Posterior vena cava (tissue), 2 donors: ENCODE results near the gene ADCY10. TPM values are rescaled to one million over a fixed set of nuclear protein-coding genes. Genes with fewer than 3 reads are reported as not detected.

ENCODE experiments used
- DNase-seq: peaks from one replicate; pipeline ENCODE4 v3.0.0-alpha.2; 2020; ENCODE audit warnings: low spot score
- intact Hi-C, 2 donors: fragments of 100-400 bp; cut with DNase I; formaldehyde crosslinking; loops; one replicate each; pipeline versions ENCODE4 v1.14.1 to v1.14.2; 2022 to 2023
- total RNA-seq, 2 donors: library from RNA; stranded (reverse); fragmentation: NEBNext Ultra II Directional; extraction: Animal tissue kit (Norgen Biotek cat#: 25700); gene quantifications; one replicate each; pipeline ENCODE4 v1.2.1, GENCODE V29; 2021
- donor health status: DM: yes; HTN: yes; CAD: no.
- donor health status: DM: yes; HTN: yes; CAD: no.

The ADCY10 gene
- total RNA-seq, 2 donors from 2014 or later = 0.28 to 0.38 TPM

DNA sequence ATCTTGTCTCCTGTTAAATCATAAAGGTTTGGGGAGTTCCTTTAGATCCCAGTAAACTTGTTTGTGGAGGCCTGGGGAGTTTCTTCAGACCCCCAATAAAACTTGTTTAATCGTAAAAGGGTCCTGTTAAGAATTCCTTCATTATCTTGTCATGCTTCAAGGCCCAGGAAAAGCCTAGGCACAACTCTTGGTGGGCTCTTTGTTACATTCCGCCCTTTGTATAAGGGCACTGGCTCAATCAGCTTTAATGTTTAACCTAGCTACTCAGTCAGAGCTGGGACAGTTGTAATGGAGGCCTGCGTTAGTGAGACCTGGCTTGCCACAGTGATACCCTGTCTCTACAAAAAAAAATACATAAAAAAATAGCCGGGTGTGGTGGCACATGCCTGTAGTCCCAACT lies 115.0 kb downstream of the ADCY10 start:
- no peak for DNase-seq
- intact Hi-C loops = loop anchor here (5.0 kb wide), 1 partner anchor 77 kb away; the partner anchor contains the start of gene MPZL1 (in 2 of the 2)

DNA sequence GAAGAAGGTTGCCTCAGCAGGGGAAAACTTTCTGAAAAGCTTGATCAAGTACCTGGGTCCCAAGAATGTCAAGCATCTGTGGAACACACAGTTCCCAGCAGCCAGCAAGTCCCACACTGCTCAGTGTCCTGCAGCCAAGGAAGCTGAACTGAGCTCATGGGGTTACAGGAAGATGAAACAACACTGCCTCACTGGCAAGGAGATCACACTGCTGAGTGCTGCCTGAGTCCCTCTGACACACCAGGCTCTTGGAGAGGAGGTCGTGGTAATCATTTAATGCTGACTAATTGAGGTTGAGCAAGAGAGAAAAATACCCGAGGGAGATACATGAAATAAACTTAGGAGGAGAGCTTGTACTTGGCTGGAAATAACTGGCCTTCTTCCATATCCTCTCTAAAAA lies 116.9 kb downstream of the ADCY10 start:
- intact Hi-C loops = loop anchor here (5.0 kb wide), 1 partner anchor 75 kb away; the partner anchor contains the start of gene MPZL1 (in 2 of the 2)
- DNase-seq = peak; percentile 90

DNA sequence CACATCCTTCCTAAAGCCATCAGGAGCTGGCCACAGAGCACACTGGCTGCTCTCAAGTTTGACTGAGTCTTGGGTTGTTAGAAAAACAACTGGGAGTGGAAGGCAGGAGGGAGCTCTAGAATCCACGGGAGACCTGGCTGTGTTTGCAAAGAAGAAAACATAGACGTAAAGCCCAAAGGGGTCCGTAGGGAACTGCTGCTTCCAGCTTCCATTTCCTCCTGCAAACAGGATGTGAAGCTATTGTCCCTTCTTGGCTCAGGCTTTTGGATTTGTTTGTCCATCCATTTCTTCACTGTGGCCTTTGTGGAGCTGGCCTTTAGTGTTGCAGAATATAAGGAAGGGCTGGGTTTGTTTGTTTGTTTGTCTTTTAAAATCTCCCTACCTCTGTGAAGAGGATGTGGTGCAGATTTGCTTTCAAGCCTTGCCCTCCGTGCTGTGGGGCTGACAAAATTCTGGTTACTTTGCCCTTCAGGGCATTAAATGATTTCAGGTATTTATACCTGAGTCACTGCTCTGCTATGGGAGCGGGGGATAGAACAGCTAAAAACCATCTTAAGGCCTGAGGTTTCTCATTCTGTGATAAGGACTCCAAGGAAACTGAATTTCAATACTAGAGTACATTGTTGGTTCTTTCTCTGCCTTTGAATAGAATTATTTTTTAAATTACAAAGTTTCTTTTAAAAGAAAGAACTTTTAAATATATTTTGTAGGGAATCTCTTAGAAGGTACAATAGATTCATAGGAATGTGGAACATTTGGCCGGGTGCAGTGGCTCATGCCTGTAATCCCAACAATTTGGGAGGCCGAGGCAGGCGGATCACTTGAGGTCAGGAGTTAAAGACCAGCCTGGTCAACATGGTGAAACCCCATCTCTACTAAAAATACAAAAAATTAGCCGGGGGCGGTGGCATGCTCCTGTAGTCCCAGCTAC lies 117.9 kb downstream of the ADCY10 start:
- DNase-seq = no peak
- intact Hi-C loops = loop anchor here (5.0 kb wide), 1 partner anchor 74 kb away; the partner anchor contains the start of gene MPZL1 (in 2 of the 2)

DNA sequence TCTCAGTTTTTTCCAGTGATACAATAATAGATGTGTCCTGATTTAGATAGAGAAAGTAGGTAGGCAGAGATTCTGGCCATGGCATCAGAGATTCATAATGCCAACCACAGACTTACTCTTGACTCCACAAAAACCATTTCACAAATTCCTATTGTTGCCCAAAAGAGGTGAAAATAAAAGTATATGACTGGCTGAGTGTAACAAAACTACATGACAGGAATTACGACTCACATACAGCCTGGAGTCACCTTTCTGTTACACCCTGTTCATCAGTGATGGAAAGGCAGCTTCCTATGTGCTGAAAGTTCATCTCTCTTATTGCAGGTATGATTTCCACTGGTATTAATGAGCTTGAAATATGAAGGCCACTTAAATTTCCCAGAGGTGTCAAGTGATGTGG lies 119.9 kb downstream of the ADCY10 start:
- DNase-seq = no peak
- intact Hi-C loops = no loop called here

DNA sequence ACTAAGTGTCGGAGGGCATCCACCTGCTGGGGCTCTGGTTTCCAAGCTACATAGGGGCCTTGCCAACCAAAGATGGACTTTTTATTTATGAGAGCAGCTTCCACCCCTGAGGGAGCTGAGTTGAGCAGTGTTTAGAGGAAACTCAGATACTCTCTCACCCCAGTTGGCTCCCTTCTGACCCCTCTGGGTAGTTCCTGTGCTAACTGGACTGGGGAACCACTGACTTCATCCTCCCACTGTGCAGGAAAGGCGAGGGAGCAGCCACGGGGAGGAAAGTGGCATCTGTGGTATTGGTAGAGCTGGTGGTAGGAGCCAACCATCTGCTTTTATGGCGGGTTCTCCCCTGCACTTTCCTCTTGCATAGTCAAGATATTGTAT lies 121.8 kb downstream of the ADCY10 start:
- intact Hi-C loops = no loop called here
- no peak for DNase-seq

DNA sequence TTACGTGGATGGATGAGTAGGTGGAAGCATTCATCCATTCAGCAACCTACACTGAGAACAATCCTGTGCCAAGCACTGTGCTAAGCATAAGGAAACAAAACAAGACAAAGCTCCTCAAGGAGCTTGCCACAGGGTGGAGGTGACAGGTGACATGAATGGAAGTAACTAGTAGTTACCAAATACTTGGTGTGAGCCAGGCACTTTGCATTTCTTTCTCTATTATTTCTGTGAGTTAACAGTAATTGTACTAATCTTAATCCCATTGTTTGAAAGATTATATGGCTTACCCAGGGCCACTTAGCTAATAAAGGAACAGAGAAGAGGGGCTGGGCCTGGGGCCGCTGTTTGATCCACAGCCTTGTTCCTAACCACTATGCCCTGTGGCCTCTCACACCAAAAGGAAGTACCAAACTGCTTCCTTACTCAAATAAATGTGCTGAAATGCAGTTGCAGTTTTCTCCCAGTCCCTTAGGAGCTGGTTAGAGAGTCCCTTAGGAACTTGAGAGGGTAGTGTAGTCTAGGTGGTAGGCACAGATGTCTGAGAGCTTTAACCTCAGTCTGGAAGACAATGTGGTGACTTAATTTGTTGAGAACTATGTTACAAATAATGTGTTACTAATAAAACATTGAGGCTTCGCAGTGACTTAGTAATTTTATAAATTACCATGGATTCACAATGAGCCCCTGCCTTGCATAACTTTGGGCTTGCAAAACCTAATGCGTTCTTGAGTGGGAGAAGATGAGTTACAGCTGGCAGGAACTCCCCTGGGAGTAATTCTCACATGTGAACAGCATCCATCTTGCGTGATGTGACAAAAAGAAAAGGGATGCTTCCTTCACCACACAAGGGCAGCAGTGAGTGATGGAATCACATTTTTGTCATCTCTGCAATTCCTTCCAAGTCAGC lies 122.4 kb downstream of the ADCY10 start:
- intact Hi-C loops = no loop called here
- no peak for DNase-seq

DNA sequence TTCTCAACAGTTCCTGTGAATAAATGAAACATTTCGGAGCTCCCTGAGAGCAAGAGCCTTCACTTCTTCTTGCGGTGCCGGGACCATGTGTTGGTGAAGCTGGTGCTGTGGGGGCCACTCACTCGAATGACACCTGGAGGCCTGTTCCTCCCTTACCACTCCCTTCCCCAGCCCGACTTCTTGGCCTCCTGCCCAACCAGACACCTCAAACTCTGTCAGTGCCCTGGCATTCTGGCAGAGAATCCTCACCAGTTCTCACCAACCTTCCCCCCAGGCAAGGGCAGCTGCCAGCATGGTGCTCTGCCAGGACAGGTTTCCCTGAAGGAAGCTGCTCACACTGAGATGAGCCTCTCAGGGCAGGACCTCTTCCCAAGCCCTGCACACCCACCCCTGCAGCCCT lies 123.8 kb downstream of the ADCY10 start:
- DNase-seq = no peak
- intact Hi-C loops = no loop called here

DNA sequence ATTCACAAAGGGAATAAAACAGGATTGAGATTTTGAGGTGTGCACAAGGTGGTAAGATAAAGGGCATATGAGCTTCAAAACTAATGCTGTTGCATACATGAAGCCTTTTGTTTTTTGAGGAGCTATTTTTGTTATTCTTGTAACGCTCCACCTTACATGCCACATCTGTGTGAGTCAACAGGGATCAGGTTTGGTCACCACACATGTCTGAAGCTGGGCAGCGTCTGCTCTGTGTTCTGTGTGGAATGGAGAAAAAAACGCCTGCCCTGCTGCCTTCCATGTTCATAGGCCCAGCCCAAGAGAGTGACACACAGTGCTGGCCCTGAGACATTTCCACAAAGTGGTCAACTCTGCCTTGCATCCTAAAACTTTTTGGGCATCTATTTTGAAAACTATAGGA lies 124.4 kb downstream of the ADCY10 start:
- no peak for DNase-seq
- intact Hi-C loops = no loop called here

DNA sequence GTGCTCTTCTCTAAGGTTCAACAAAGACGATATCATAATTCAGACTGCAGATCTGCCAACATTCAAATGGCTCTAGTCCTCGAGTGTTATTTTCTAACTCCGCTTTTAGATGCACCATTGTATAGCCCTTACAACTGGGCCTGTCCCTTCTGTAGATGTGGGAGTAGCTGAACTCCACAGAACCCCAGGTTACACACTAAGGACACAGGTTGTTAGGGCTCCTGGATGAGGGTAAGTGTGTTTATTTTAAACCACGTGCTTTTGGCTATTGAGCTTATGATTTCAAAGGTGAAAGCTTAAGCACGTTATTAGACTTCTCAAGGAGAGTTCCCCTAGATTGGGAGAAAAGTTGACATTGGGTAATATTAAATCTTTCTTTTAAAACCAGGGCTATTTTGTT lies 127.4 kb downstream of the ADCY10 start:
- intact Hi-C loops = no loop called here
- no peak for DNase-seq

DNA sequence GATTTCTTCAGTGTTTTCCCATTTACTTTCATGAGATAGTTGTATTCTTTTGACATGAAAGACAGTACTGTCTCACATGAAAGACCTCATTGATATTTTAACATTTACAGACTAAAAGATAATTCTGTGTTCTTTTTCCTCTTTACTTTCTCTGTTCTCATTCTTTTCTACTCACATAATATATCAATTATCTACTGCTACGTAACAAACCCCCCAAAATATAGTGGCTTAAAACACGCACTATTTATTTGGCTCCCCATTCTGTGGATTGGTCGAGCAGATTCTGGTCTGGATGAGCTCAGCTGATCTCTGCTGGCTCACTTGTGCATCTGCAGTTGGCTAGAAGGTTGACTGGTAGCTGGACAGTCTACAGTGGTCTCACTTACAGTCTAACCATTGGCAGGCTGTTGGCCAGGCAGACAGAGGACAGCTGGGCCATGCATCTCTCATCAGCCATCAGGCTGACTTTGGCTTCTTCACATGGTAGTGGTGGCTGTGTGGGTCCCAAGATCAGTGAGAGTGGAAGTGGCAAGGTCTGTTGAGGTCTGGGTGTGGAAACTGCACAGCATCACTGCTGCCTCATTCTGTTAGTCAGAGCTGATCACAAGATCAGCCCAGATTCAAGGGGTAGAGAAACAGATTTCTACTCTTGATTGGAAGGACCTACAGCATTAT lies 128.9 kb downstream of the ADCY10 start:
- no peak for DNase-seq
- intact Hi-C loops = no loop called here

DNA sequence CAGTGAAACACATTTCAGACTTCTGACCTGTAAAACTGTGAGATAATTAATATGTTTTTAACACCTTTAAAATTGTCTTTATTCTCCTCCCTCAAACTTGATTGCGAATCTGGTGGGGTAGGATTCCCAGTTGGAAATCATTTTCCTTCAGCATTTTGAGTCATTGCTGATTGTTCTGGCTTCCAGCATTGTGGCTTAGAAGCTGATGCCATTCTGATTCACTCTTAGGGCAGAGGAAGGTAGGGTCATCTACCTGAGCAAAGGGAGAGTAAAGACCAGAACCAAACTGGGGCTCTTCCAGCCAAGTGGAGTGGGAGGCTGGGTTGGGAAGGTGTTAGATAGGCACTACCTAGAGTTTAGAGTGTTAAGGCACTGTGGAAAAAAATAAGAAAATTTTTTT lies 131.0 kb downstream of the ADCY10 start:
- DNase-seq = no peak
- intact Hi-C loops = no loop called here

DNA sequence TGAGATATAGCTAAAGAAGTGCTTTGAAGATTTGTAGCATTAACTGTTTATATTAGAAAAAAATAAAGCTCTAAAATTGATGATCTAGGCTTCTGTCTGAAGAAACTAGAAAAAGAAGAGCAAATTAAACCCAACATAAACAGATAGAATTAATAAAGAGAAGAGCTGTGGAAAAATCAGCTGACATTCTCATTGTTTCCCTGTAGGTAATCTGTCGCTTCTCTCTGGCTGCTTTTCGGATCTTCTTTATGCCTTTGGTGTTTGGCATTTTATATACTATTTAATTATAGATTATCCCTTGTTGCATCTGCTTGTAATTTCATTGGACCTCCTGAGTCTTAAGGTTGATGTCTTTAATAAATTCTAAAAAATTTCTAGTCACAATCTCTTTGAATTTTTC lies 132.4 kb downstream of the ADCY10 start:
- DNase-seq = no peak
- intact Hi-C loops = no loop called here

DNA sequence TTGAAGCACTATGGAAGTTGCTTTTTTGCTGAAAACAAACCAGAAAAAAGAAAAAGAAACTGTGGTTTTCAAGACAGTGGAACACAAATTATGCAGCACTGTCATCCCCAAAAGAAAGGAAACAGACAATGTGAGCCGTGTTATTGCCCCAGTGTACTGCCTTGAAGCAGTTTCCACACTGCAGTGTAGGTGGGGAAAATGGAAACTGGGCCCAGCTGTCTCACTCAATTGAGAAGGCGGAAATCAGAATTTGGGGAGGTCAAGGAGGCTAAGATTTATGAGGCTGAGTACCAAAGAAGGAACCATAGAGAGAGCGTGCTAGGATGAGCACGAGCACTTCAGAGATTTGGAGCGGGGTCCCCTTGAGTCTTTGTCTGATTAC lies 136.7 kb downstream of the ADCY10 start:
- no peak for DNase-seq
- intact Hi-C loops = no loop called here

DNA sequence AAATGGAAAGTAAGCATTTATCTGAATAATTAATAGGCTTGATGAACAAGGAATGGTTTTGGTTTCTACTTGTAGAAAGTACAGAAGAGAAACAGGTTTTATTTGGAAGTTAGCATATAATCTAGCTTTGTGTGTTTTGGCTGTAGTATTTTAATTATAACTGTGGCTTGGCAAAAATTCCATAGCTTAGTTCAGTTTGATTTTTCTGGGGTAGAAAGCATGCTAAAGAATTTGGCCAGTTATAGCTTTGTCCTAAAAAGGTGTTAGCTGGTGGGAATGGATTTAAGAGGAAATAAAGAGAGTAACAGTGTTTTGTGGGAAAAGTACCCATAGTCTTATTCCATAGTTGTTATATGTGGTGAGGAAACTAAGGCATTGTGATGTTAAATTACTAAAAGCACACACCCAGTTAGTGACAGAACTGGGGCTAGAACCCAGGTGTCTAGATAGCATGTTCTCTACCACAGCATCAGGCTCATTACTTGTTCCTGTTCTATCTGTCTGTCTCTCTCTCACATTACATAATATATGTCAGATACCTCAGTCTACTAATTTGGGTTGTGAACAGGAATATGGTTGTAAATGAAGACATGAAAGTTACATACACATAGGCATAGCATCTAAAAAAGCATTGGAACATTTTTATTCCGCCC lies 137.2 kb downstream of the ADCY10 start:
- intact Hi-C loops = no loop called here
- DNase-seq = no peak

DNA sequence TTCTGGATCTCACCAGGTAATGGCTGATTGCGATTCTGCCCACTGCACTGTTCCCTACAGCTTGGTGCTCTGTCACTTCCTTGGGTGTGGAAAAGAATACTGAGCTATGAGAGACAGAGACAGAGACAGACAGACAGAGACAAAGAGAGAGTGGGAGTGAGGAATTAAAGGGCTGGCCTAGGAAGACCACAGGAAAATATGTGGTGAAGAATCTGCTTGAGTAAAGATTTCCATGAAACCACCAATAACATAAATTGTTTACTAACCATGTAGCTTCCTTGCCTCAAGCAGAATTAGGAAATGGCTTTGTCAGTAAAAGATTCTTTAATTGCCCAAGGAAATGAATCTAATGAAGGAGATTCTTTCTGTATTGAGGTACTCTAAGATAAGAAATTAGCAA lies 137.8 kb downstream of the ADCY10 start:
- no peak for DNase-seq
- intact Hi-C loops = no loop called here

DNA sequence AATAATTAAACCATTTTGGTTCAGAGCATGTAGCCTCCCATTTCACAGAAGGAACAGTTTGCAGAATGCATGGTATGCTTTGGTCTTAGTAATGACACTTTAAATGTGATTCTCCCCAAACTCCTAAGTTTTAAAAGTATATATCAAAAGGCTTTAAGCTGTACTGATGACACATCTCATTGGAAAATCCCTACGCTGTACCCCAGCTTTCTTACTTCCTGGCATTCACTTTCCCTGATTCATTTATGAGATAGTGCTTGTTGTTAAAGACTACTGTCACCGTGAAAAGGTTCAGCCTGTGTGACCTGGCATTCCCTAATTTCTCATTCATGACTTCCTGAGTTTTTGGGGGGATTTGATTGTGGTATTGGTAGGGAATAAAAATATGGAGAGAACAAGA lies 138.8 kb downstream of the ADCY10 start:
- no peak for DNase-seq
- intact Hi-C loops = no loop called here

DNA sequence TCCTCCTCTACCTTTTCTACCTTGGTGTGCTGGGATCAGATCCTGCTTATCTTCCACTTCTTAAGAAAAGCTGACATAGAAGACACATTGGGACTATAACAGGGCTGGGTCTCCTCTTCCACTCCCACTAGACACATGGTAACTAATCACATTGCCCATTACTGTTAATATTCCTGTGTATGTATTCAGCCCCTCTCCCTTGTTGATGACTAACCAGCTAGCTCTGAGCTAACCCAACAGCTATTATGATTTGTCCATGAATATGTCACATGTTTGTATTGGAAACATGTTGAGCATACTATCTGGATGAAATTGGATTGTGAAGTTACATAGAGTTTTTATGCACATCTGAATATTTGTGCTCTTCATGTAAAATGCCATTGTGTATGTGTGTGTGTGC lies 139.2 kb downstream of the ADCY10 start:
- intact Hi-C loops = no loop called here
- DNase-seq = no peak

DNA sequence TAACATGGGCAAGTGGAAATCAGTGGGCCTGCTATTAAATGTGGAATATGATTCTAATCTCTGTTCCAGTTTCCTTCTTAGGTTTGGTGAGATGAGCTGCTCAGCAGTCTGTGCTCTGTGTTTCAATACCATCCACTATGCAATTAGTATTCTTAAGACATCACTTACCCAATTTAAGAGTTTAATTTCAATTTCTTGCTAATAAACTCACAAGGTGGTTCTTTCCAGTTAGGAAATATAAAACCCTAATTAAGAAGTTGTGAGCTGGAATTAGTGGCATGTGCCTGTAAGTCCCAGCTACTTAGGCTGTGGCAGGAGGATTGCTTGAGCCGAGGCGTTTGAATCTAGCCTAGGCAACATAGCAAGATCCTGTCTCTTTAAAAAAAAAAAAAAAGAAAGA lies 140.4 kb downstream of the ADCY10 start:
- intact Hi-C loops = no loop called here
- no peak for DNase-seq

DNA sequence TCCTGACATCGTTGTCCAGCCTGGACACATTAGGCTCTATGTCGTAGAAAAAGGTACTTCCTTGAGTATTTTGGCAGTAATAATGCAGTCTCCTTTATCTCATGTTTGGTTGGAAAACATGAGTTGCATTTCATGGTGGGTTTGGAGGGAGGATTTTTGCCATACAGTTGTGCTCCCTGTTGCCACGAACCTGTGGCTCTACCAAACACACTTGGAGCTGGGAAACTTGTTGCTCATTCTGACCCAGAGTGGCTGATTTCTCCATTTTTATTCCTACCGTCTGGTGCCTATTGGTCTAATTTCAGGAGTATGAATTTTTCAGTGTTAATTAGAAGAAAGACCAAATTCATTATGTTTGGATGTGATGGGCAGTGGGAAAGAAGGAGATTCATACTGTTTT lies 141.5 kb downstream of the ADCY10 start:
- no peak for DNase-seq
- intact Hi-C loops = no loop called here
